ENCODE results near the gene EFCC1. TPM values are rescaled to one million over a fixed set of nuclear protein-coding genes. Genes with fewer than 3 reads are reported as not detected.

EFCC1 gene
- polyA plus RNA-seq, 1 donor, result 4.1 TPM

Other genes starting within 250 kb of the EFCC1 start
- gene ACAD9, start 121.7 kb upstream of the EFCC1 start, polyA plus RNA-seq, result 33.1 TPM
- 0.78 TPM for gene CFAP92, start 7.2 kb upstream of the EFCC1 start, polyA plus RNA-seq
- 0.18 TPM for gene GP9, start 59.5 kb downstream of the EFCC1 start, polyA plus RNA-seq
- gene RAB43, start 120.5 kb downstream of the EFCC1 start, polyA plus RNA-seq, result 7.7 TPM
- gene ISY1, start 159.8 kb downstream of the EFCC1 start, polyA plus RNA-seq, result 28.6 TPM
- 310 TPM for gene CNBP, start 182.6 kb downstream of the EFCC1 start, polyA plus RNA-seq
- gene COPG1, start 248.3 kb downstream of the EFCC1 start, polyA plus RNA-seq, result 144 TPM